ENCODE data around the gene COLEC12.

GRCh38 chr18:543447-544078 lies 43.1 kb upstream of the COLEC12 start:
- TF ChIP-seq POLR2A (IDR thresholded peaks at IDR 0.05; ENCODE audit: extremely low read depth, insufficient read length) (no peak), CTCF (IDR thresholded peaks at IDR 0.05; ENCODE audit: low read depth, low read length) (no peak)
